Smooth muscle cell (in vitro differentiated cells): Measurements from ENCODE around the gene IBTK. TPM values are rescaled to one million over a fixed set of nuclear protein-coding genes. Genes with fewer than 3 reads are reported as not detected.
A peak's percentile ranks its signal among the peaks of the same experiment; 100 is the strongest.

Experiments used
- DNase-seq: peaks from one replicate; lab custom pipeline; 2025; ENCODE audit not compliant: unreplicated experiment; lab: John Stamatoyannopoulos, UW
- H2AFZ ChIP-seq: fragments of 200-600 bp; sonication (generic); 2 replicates; pipeline ENCODE4 v1.6.0; 2016; ENCODE audit warnings: antibody characterized with exemption, low read depth, mild to moderate bottlenecking
- H3F3A ChIP-seq: fragments of 200-600 bp; sonication (generic); 2 replicates; pipeline ENCODE4 v1.6.0; 2017; ENCODE audit warnings: antibody characterized with exemption, low read depth
- H3K27ac ChIP-seq: fragments of 200-600 bp; sonication (generic); 2 replicates; pipeline ENCODE4 v1.5.1; 2016; ENCODE audit warnings: low read depth, mild to moderate bottlenecking
- H3K27me3 ChIP-seq: fragments of 200-600 bp; sonication (generic); 2 replicates; pipeline ENCODE4 v1.6.1; 2016; ENCODE audit warnings: low read depth, mild to moderate bottlenecking
- H3K36me3 ChIP-seq: fragments of 200-600 bp; sonication (generic); 2 replicates; pipeline ENCODE4 v1.5.1; 2016; ENCODE audit warnings: low read depth
- H3K4me1 ChIP-seq: fragments of 200-600 bp; sonication (generic); 2 replicates; pipeline ENCODE4 v1.5.1; 2016; ENCODE audit warnings: low read depth
- H3K4me2 ChIP-seq: fragments of 200-600 bp; sonication (generic); 2 replicates; pipeline ENCODE4 v1.6.0; 2016; ENCODE audit warnings: mild to moderate bottlenecking
- H3K4me3 ChIP-seq: fragments of 200-600 bp; sonication (generic); 2 replicates; pipeline ENCODE4 v1.5.1; 2016; ENCODE audit warnings: mild to moderate bottlenecking
- H3K79me2 ChIP-seq: fragments of 200-600 bp; sonication (generic); 2 replicates; pipeline ENCODE4 v1.6.0; 2016; ENCODE audit warnings: low read depth, mild to moderate bottlenecking
- H3K9ac ChIP-seq: fragments of 200-600 bp; sonication (generic); 2 replicates; pipeline ENCODE4 v1.6.0; 2016; ENCODE audit warnings: low read depth
- H3K9me3 ChIP-seq: fragments of 200-600 bp; sonication (generic); replicated peaks from 2 replicates; pipeline ENCODE4 v1.5.1; 2016; ENCODE audit warnings: low read depth
- H4K20me1 ChIP-seq: fragments of 200-600 bp; sonication (generic); 2 replicates; pipeline ENCODE4 v1.6.0; 2016; ENCODE audit warnings: low read depth
- CTCF ChIP-seq: fragments of 200-600 bp; sonication (generic); IDR thresholded peaks from 2 replicates; pipeline ENCODE4 v1.5.1; 2017; ENCODE audit warnings: borderline replicate concordance, mild to moderate bottlenecking, antibody characterized with exemption; ENCODE audit not compliant: insufficient read depth, poor library complexity, severe bottlenecking
- WGBS: methylation state at CpG from one replicate; pipeline ENCODE4 v1.1.7; 2016; ENCODE audit warnings: low lambda C conversion rate; 5-methylcytosine and 5-hydroxymethylcytosine counted together
- polyA plus RNA-seq: library from polyadenylated mRNA; unstranded; fragments of >200 nt; fragmentation: Nextera tagmentation; extraction: Ambion mirVana; gene quantifications from 2 replicates; pipeline ENCODE4 v1.2.1, GENCODE V29; 2016
- total RNA-seq: library from RNA; depleted of rRNA; stranded (reverse); fragments of >200 nt; gene quantifications from 2 replicates; pipeline ENCODE4 v1.2.3, GENCODE V29; 2014

The IBTK gene
- total and polyA plus RNA-seq, 2 experiments from 2014 or later: 21.6 to 50.7 TPM

- Histone ChIP-seq H4K20me1 (no peaks in the 10 kb centered on the region), H3K79me2 (no peaks in the 10 kb centered on the region), H3F3A (peaks cover 6% of the 10 kb centered on the region), H3K9me3 (no peaks in the 10 kb centered on the region), H3K36me3 (no peaks in the 10 kb centered on the region), H3K4me1 (peaks cover 14% of the 10 kb centered on the region), H3K4me3 (no peak overlapping the region), H2AFZ (no peak overlapping the region), H3K27me3 (no peaks in the 10 kb centered on the region), H3K27ac (peak overlapping the region; percentile 97), H3K9ac (peak overlapping the region; percentile 77), H3K4me2 (peak overlapping the region; percentile 75)
- 32% methylated on average over 10 of the region's 10 CpGs for WGBS
- DNase-seq: no peak
- no peak for TF ChIP-seq CTCF
Observed at GRCh38 chr6:82143041-82143481, 104.5 kb downstream of the IBTK start.

- Histone ChIP-seq H3K79me2 (no peaks in the 10 kb centered on the region), H3F3A (peaks cover 6% of the 10 kb centered on the region), H3K9me3 (no peaks in the 10 kb centered on the region), H3K9ac (no peak overlapping the region), H3K36me3 (no peaks in the 10 kb centered on the region), H3K4me2 (peak overlapping the region; percentile 75), H4K20me1 (no peaks in the 10 kb centered on the region), H3K4me1 (peaks cover 14% of the 10 kb centered on the region), H3K27me3 (no peaks in the 10 kb centered on the region), H3K4me3 (no peak overlapping the region), H2AFZ (no peak overlapping the region), H3K27ac (peak overlapping the region; percentile 97)
- no peak for TF ChIP-seq CTCF
- DNase-seq: no peak
- WGBS: 100% methylated on average over 4 of the region's 4 CpGs
Observed at GRCh38 chr6:82142524-82142923, 105.0 kb downstream of the IBTK start.

GRCh38 chr6:82138075-82138791 lies 109.3 kb downstream of the IBTK start:
- Histone ChIP-seq H3K4me1 (peaks cover 1% of the 10 kb centered on the region), H3K4me3 (no peak overlapping the region), H3K27ac (no peak overlapping the region), H4K20me1 (no peaks in the 10 kb centered on the region), H3K36me3 (no peaks in the 10 kb centered on the region), H3K9ac (no peak overlapping the region), H3K4me2 (no peak overlapping the region), H3K79me2 (no peaks in the 10 kb centered on the region), H2AFZ (no peak overlapping the region), H3K27me3 (no peaks in the 10 kb centered on the region), H3F3A (no peaks in the 10 kb centered on the region), H3K9me3 (no peaks in the 10 kb centered on the region)
- no peak for TF ChIP-seq CTCF
- WGBS: 85% methylated on average over 8 of the region's 8 CpGs
- no peak for DNase-seq

- H3K36me3 ChIP-seq: no peaks in the 10 kb centered on the region
- no peaks in the 10 kb centered on the region for H3K27me3 ChIP-seq
- TF ChIP-seq CTCF: no peak
- H4K20me1 ChIP-seq: no peaks in the 10 kb centered on the region
- H3K4me1 ChIP-seq: no peaks in the 10 kb centered on the region
- no peak overlapping the region for H3K4me2 ChIP-seq
- 91% methylated on average over 2 of the region's 2 CpGs for WGBS
- H3F3A ChIP-seq: no peaks in the 10 kb centered on the region
- no peak overlapping the region for H3K27ac ChIP-seq
- no peaks in the 10 kb centered on the region for H3K79me2 ChIP-seq
- H3K4me3 ChIP-seq: no peak overlapping the region
- no peak for DNase-seq
- H3K9me3 ChIP-seq: no peaks in the 10 kb centered on the region
- H2AFZ ChIP-seq: no peak overlapping the region
- H3K9ac ChIP-seq: no peak overlapping the region
Observed at GRCh38 chr6:82131441-82131840, 116.1 kb downstream of the IBTK start.
